ENCODE data around the gene PTK7.
A peak's percentile ranks its signal among the peaks of the same experiment; 100 is the strongest.

Gene PTK7

DNA sequence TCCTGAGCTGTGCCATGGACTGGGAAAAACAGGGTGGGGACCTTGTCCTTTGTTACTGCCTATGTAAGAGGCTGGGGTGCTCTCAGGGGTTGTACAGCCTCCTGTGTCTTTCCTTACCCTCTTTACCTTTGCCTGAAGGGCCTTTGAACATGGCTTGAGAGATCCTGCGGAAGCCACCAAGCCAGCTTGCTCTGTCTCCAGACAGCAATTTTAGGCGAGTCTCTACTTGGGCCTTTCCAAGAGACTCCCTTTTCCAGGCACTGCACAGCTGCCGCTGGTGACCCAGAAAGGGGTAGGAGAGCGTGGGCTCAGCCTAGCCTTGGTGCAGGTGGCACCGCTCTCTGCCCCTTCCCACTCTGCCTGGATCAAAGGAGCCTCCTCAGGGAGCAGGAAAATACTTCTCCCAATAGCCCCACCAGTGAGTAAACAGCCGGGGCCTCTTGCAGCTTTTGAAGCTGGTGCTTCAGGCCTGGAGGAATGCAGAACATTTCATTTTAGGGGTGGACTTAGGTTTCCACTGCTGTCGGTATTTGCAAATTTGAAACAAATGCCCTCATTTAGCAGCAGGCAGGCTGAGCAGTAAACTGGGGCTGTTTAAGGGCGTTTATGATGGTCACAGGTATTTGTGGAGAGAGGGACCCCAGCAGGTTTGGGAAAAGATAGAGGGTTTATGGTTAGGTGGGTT, 13.9 kb downstream of the PTK7 start:
- H3K27me3 Mint-ChIP-seq: no peaks in the 10 kb centered on the region
- no peak overlapping the region for H3K27ac Mint-ChIP-seq
- no peaks in the 10 kb centered on the region for H3K9me3 Mint-ChIP-seq (ENCODE audit: low read depth)
- H3K4me1 Mint-ChIP-seq (ENCODE audit: low read depth): peaks cover 13% of the 10 kb centered on the region
- H3K4me3 Mint-ChIP-seq: no peak overlapping the region
- no peaks in the 10 kb centered on the region for H3K36me3 Mint-ChIP-seq

DNA sequence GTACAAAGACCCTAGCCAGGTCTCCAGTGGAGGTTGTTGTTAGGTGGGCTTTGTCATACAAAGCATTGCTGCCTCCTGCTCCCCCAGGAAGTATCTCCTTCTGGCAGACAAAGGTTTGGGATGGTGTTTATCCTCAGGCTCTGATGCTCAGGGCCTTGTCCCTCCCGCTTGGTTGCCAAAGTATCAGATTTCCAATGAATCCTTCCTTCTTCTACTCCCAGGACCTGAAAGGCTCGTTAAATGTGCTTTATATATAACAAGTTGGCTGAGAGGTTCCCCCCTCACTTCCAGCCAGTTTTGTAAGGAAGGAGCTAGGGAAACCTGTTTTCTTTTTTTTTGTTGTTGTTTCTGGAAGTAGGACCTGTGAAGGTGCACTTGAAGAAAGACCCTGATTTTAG, 14.4 kb downstream of the PTK7 start:
- no peaks in the 10 kb centered on the region for H3K9me3 Mint-ChIP-seq (ENCODE audit: low read depth)
- no peaks in the 10 kb centered on the region for H3K36me3 Mint-ChIP-seq
- no peaks in the 10 kb centered on the region for H3K27me3 Mint-ChIP-seq

DNA sequence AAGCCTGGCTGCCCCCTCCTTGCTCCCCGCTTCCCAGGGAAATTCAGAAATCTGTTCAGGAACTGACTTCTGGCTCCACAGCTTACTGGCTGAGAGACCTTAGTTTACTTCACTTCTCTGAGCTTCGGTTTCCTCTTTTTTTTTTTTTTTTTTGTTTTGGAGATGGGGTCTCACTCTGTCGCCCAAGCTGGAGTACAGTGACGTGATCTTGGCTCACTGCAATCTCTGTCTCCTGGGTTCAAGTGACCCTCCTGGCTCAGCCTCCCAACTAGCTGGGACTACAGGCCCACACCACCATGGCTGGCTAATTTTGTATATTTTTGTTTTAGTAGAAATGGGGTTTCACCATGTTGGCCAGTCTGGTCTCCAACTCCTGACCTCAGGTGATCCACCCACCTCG, 14.9 kb downstream of the PTK7 start:
- Mint-ChIP-seq H3K27ac (no peak overlapping the region), H3K36me3 (no peaks in the 10 kb centered on the region), H3K4me3 (no peak overlapping the region), H3K9me3 (ENCODE audit: low read depth) (no peaks in the 10 kb centered on the region), H3K4me1 (ENCODE audit: low read depth) (peaks cover 13% of the 10 kb centered on the region), H3K27me3 (no peaks in the 10 kb centered on the region)

More for the DNA sequence above, 14.4 kb downstream of the PTK7 start:
- no peak overlapping the region for H3K27ac Mint-ChIP-seq
- H3K4me3 Mint-ChIP-seq: no peak overlapping the region
- H3K4me1 Mint-ChIP-seq (ENCODE audit: low read depth): peaks cover 13% of the 10 kb centered on the region

DNA sequence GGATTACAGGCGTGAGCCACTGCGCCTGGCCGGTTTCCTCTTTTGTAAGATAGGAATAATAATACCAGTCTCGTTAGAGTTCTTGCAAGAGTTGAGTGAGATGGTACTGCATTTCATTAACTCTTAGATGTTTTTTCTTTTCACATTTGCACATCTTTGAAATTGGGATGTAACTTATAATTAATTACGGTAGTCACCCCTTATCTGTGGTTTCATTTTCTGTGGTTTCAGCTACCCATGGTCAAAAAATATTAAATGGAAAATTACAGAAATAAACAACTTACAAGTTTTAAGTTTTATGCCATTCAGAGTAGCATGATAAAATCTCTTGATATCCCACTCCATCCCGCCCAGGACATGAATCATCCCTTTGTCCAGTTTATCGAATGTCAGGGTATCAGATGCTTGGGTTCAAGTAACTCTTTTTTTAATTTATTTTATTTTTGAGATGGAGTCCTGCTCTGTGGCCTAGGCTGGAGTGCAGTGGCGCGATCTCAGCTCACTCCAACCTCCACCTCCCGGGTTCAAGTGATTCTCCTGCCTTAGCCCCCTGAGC, 15.4 kb downstream of the PTK7 start:
- Mint-ChIP-seq H3K27me3 (no peaks in the 10 kb centered on the region), H3K27ac (no peak overlapping the region), H3K36me3 (no peaks in the 10 kb centered on the region), H3K9me3 (ENCODE audit: low read depth) (no peaks in the 10 kb centered on the region), H3K4me1 (ENCODE audit: low read depth) (peaks cover 13% of the 10 kb centered on the region), H3K4me3 (no peak overlapping the region)

DNA sequence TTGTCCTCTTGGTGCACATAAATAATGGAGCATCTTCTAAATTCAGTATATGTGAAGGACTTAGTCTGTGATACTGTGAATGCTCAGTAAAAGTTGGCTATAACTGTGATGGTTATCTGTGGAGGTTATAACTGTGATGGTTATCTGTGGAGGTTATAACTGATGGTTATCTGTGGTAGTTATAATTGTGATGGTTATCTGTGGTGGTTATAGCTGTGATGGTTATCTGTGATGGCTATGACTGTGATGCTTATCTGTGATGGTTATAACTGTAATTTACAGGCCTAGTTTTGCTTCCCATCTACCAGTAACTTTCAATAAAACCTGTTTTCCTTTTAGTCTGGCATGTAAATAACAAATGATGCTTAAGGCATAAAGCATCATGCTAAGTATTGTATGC, 16.5 kb downstream of the PTK7 start:
- Mint-ChIP-seq H3K4me3 (no peak overlapping the region), H3K36me3 (no peaks in the 10 kb centered on the region), H3K4me1 (ENCODE audit: low read depth) (peaks cover 13% of the 10 kb centered on the region), H3K9me3 (ENCODE audit: low read depth) (no peaks in the 10 kb centered on the region), H3K27me3 (no peaks in the 10 kb centered on the region), H3K27ac (no peak overlapping the region)

DNA sequence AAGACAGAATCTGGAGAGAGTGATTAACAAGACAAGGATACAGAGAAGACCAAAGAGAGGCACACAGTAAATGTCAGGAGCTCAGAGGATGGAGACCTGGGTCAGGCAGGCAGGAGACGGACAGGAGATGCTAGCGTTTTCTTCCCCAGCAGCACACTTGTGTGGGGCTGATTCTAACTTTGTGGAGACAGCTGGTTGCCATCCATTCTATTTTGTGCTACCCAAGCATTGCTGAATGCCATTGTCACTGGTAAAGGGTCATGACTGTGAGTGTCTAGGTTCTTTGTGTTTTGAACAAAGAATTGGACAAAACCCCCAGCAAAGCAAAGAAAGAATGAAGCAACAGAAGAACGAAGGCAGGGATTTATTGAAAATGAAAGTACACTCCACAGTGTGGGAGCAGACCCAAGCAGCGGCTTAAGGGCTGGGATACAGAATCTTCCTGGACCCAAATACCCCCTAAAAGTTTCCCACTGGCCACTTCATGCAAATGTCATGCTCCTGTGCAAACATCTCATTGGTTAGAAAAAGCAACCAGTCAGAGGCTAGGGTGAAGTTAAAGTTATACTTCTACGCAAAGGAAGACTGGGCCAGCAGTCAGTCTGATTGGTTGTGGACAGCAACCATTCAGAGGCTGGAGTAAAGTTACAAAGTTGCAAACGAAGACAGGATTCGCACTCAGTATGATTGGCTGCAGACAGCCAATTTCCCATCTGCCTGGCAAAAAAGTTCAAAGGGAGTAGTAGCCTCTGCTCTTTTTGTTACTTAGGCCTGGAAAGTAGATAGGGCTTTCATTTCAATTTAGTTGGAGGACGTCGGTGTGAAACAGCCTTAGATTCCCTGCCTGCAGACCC, 17.5 kb downstream of the PTK7 start:
- H3K9me3 Mint-ChIP-seq (ENCODE audit: low read depth): no peaks in the 10 kb centered on the region
- no peaks in the 10 kb centered on the region for H3K36me3 Mint-ChIP-seq
- H3K4me1 Mint-ChIP-seq (ENCODE audit: low read depth): peaks cover 13% of the 10 kb centered on the region
- H3K4me3 Mint-ChIP-seq: peak overlapping the region; percentile 35
- H3K27ac Mint-ChIP-seq: no peak overlapping the region
- no peaks in the 10 kb centered on the region for H3K27me3 Mint-ChIP-seq

DNA sequence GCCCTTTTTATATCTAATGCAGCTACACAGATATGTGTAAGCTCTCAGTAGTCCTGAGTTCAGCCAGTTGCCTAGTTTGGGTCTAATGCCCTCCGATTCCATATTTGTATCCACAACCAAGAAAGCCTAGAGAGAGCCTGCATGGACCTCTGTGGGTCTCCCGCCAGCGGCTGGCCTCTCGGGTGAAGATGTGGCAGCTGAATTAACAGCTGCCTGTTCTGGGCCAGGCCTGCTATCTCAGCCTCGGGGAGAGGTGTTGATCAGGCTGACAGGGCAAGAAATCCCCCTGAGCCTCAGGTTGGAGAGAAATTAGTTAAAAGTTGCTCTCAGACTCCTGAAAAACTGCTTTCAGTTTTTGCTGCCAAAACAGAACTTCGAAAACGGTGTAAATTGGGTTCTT, 19.8 kb downstream of the PTK7 start:
- Mint-ChIP-seq H3K36me3 (no peaks in the 10 kb centered on the region), H3K4me1 (ENCODE audit: low read depth) (peaks cover 13% of the 10 kb centered on the region), H3K27me3 (no peaks in the 10 kb centered on the region), H3K27ac (no peak overlapping the region), H3K4me3 (no peak overlapping the region), H3K9me3 (ENCODE audit: low read depth) (no peaks in the 10 kb centered on the region)

DNA sequence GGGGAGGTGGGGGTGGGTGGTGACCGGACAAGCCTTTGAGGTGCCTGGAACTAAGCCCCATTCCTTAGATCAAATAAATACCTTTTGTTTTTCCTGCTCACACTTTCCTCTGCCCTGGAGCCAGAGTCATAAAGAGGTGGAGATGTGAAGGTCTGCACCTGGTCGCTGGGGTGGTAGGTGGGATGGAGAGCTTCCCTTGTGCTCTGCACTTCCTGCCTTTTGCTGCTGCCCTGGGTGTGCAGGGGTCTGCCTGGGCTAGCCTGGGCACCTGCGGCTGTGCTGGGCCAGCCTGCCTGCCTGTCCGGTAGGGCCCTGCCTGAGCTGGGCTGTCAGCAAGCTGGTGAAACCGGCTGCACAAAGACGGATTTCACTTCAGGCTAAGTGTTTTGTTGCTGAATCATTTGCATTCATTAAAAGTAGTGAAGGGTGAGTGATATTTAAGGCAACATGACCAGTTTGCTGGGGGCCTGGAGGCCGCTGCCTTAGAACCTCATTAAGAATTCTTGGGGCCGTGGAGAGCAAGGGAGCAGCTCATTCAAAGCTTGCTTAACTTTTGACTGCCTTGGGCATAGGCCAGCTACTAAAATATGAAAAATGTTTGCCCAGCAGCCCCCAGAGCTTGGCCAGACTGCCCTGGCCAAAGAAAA, 20.5 kb downstream of the PTK7 start:
- Mint-ChIP-seq H3K4me3 (no peak overlapping the region), H3K36me3 (no peaks in the 10 kb centered on the region), H3K4me1 (ENCODE audit: low read depth) (peaks cover 13% of the 10 kb centered on the region), H3K27me3 (no peaks in the 10 kb centered on the region), H3K27ac (no peak overlapping the region), H3K9me3 (ENCODE audit: low read depth) (no peaks in the 10 kb centered on the region)

DNA sequence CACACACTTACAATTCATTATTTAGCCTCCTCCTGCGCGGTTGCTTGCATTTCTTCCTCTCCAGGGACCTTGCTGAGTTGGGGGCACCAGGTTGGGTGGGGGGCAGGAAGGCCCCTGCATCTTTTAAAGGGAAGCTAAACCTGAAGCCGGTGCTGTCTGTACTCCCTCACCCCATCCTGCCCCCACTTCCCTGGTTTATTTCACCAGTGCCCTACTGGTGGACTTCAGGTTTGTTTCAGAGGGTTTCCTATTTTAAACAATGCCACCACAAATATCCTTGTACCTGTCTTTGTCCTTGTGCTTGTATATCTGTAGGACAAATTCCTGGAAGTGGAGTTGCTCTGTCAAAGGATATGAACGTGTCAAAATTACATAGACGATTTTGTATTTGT, 21.0 kb downstream of the PTK7 start:
- Mint-ChIP-seq H3K27ac (no peak overlapping the region), H3K27me3 (no peaks in the 10 kb centered on the region), H3K4me3 (no peak overlapping the region)

DNA sequence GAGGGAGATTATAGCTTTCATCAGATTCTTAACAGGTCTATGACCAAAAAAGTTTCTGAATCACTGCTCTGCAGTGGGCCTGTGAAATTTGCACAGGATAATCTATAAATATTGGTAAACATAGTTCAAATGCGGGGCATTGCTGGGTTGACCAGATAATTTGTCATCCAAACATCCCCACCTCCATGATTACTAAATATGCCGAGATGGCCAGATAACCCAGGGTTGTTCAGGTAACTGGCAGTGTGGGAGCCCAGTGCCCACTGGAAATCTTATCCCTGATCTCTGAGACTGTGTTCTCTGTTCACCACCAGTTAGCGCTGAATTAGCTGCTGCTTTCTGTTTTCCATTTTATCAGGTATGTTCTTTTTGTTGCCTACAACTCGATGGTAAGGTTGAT, 21.4 kb downstream of the PTK7 start:
- Mint-ChIP-seq H3K9me3 (ENCODE audit: low read depth) (no peaks in the 10 kb centered on the region), H3K27ac (no peak overlapping the region), H3K4me1 (ENCODE audit: low read depth) (peaks cover 12% of the 10 kb centered on the region)

More for the DNA sequence above, 21.0 kb downstream of the PTK7 start:
- Mint-ChIP-seq H3K9me3 (ENCODE audit: low read depth) (no peaks in the 10 kb centered on the region), H3K36me3 (no peaks in the 10 kb centered on the region), H3K4me1 (ENCODE audit: low read depth) (peaks cover 13% of the 10 kb centered on the region)

DNA sequence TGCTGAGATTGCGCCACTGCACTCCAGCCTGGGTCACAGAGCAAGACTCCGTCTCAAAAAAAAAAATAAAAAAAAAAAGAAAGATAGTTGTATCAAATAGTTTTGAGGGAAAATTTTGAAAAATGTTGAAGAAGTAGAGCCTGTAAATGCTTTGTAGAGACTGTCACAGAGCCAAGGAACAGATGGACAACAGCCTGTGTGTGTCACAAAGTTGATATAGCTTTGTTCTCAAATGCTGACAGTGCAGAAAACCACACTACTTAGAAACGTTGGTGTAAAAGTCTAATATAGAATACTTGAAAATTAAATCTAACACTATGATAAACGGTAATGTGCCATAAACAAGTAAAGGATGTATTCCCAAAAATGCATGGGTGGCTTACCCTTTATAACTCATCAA, 25.4 kb downstream of the PTK7 start:
- H3K27me3 Mint-ChIP-seq: no peaks in the 10 kb centered on the region
- peaks cover 9% of the 10 kb centered on the region for H3K4me1 Mint-ChIP-seq (ENCODE audit: low read depth)
- H3K9me3 Mint-ChIP-seq (ENCODE audit: low read depth): no peaks in the 10 kb centered on the region
- H3K27ac Mint-ChIP-seq: no peak overlapping the region
- no peak overlapping the region for H3K4me3 Mint-ChIP-seq
- H3K36me3 Mint-ChIP-seq: no peaks in the 10 kb centered on the region

More for the DNA sequence above, 21.4 kb downstream of the PTK7 start:
- Mint-ChIP-seq H3K27me3 (no peaks in the 10 kb centered on the region), H3K36me3 (no peaks in the 10 kb centered on the region), H3K4me3 (no peak overlapping the region)

DNA sequence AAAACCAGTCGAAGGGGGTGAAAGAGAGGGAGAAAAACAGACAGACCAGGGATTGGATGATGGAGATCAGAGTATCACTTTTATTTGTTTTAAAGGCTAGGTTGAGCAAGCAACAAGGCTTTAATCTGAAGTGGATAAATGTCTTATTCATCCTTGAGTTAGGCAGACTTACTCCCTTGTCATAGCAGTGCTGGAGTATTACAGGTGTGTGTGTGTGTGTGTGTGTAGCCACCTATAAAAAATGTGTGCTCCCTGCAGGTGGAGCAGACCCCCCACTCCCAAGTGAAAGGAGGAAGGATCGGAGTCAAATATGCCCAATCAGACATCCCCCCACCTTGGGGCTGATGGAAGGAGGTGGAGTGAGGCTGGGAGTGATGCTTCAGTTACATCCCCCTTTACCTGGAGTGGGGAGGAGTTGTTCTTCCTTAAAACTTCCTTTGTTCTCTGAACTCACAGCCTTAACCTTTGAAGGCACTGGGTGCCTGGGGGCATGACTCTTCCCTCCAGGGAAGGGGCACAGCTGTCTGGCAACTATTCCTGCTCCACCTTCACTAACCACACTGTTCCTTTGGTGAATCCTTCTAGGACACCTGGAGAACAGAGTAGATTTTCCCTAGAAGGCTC, 27.3 kb downstream of the PTK7 start:
- Mint-ChIP-seq H3K27ac (no peak overlapping the region), H3K9me3 (ENCODE audit: low read depth) (no peaks in the 10 kb centered on the region), H3K27me3 (no peaks in the 10 kb centered on the region), H3K36me3 (no peaks in the 10 kb centered on the region), H3K4me1 (ENCODE audit: low read depth) (peaks cover 9% of the 10 kb centered on the region), H3K4me3 (no peak overlapping the region)

DNA sequence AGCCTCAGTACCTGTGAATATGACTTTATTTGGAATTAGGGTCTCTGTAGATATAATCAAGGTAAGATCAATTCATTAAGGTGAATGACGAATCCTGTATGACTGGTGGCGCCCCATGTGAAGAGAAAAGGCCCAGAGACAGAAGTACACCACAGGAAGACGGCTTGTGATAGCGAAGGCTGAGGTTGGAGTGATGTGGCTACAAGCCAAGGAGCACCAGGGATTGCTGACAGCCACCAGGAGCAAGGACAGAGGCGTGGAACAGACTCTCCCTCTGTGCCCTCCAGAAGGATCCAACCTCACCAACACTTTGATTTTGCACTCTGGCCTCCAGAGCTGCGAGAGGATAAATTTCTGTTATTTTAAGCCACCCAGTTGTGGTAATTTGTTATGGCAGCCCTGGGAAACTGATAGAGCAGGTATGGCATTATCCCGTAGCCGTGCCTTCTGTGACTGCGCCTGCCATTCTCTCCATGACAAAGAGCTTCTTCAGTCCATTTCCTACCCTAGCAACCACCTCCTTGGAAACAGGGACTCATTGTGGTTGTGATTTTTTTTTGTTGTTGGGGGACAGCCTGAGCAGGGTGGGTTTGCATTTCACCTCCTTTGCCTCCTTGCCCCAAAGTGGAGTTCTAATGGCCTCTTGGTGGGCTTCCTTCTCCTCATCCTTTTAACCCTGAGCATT, 29.6 kb downstream of the PTK7 start:
- Mint-ChIP-seq H3K36me3 (no peaks in the 10 kb centered on the region), H3K27ac (no peak overlapping the region), H3K4me1 (ENCODE audit: low read depth) (peaks cover 9% of the 10 kb centered on the region), H3K27me3 (no peaks in the 10 kb centered on the region), H3K4me3 (no peak overlapping the region), H3K9me3 (ENCODE audit: low read depth) (no peaks in the 10 kb centered on the region)

DNA sequence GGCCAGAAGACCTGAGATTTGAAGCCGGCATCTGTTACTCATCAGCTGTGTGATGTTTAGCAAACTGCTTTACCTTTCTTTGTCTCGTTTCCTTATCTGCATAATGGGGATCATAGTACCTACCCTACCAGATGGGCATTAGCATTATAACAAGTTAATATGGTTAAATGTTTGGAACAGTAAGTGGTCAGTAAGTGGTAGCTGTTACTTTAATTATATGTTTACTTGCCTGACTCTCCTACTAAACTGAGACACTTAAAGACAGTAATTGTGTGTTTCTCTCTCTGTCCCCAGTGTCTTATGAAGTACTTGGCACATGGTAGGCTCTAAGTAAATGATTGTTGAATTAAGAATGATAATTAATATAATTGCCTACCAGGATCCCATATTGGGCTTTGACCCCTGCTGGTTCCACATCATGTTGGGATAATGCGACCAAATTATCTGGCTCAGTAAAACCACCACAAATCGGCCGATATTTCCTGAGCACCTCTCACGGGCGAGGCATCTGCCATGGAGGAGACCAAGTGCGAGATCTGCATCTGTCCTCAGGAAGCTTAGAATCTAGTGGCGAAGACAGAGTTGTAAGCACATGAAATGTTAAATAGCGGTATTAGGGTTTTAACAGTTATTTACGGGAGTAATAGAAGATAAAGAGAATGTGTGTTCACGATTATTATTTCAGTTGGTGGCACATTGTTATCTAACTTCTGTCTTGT, 31.4 kb downstream of the PTK7 start:
- H3K27me3 Mint-ChIP-seq: no peaks in the 10 kb centered on the region
- no peaks in the 10 kb centered on the region for H3K9me3 Mint-ChIP-seq (ENCODE audit: low read depth)
- no peak overlapping the region for H3K4me3 Mint-ChIP-seq
- H3K27ac Mint-ChIP-seq: peak overlapping the region; percentile 28
- H3K36me3 Mint-ChIP-seq: no peaks in the 10 kb centered on the region
- H3K4me1 Mint-ChIP-seq (ENCODE audit: low read depth): peaks cover 9% of the 10 kb centered on the region
